GM19023 (cell line): ENCODE measurements around the gene IRX4.

Experiments used
- ATAC-seq: cut with Tn5 transposase; IDR thresholded peaks from one replicate; pipeline ENCODE4 v1.9.1; 2021; ENCODE audit warnings: mild to moderate bottlenecking, moderate library complexity; ENCODE audit not compliant: unreplicated experiment

IRX4 gene

DNA sequence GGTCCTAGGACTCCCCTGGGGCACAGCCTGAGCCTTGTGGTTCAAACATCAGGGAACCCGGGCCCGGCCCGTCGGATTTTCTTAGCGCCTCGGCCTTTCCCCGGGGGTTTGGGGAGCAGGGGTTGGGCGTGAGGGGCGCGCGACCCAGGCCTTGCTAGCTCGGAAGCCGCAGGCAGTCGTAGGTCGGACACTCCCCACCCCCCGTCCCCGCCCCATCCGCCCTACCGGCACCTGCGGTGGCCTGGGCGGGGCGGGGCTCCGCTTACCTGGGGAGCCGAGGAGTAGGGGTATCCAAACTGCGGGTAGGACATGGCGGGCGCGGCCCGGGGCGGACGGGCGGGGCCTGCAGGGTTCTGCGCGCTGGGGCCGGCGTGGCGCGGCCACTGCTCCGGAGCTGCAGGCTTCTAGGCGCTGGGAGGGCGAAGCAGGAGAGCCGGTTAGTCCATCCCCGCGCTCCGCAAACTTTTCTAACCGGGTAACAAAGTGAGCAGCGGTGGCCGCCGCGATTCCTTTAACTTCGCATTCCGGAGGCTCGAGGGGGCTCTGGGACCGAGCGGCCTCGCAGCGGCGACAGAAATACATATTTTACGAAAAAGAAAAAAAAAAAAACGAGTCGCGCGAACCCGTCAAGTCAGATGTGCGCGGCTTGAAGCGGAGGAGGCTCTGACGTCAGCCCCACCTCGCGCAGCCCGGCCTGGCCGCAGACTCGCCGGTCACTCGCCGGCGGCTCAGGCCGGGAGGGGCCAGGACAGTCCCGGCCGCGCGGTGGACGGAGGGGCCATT, at the start of gene IRX4:
Gene IRX4, minus strand, starts transcription at position 589 of the 783 bp plus-strand sequence. Its CDS starts 278 bp downstream, at position 311.
- ATAC-seq = no peak

GRCh38 chr5:1931604-1932231, 49.0 kb upstream of the IRX4 start:
- ATAC-seq = no peak

- ATAC-seq = no peak
Measured at GRCh38 chr5:1930880-1931603, 48.3 kb upstream of the IRX4 start.

DNA sequence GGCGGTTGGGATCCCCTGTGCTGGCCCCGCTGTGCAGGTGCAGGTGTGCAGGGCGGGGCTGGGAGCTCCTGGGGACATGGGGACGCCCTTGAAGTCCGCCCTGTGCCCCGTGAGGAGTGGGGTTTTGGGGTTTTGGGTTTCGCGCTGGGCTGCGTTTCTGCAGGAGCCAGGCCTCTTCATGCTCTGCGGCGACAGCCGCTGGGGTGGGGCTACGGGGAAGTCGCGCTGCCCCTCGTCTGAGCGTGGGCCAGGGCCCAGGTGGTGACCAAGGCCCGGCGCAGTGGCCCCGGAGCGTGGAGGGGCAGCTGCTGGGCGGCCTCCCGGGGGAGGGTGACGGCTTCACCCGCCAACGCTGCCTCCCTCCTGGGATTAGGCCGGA, 47.8 kb upstream of the IRX4 start:
- no peak for ATAC-seq

- no peak for ATAC-seq
Measured at GRCh38 chr5:1929108-1929991, 46.6 kb upstream of the IRX4 start.

DNA sequence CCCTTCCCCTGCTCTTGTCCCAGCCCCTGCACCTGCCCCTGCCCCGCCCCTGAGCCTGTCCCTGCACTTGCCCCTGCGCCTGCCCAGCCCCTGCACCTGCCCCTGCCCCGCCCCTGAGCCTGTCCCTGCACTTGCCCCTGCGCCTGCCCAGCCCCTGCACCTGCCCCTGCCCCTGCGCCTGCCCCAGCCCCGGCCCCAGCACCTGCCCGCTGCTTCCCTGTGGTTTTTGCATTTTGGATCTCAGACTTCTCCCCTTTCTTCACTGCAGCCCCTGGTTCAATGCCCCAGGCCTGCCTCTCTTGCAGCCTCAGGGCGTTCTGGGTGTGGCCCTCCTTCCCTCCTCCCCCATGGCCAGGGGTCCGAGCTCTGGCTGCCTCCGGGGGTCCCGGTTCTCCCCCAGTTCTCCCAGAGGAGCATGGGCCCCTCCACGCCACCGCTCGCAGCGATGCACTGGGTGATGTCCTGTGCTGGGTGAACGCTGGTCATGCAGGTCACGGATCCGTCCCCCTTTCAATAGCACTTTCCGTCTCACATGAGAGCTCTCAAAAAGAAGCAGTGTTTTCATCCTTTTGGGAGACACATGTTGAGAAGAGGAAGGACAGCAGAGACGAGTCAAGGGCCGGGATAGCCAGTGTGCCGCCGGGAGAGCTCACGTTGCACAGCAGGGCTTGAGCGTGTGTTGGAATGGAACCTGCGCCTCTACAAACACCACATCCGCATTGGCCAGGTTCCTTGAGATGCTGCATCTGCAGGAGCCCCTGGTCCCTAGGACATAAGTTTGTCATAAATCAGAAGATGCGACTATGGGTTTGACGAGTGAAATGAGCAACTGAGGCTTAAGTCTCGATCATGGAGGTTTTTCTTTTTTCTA, 44.0 kb upstream of the IRX4 start:
- ATAC-seq = no peak

GRCh38 chr5:1926071-1926440, 43.3 kb upstream of the IRX4 start:
- ATAC-seq = no peak

DNA sequence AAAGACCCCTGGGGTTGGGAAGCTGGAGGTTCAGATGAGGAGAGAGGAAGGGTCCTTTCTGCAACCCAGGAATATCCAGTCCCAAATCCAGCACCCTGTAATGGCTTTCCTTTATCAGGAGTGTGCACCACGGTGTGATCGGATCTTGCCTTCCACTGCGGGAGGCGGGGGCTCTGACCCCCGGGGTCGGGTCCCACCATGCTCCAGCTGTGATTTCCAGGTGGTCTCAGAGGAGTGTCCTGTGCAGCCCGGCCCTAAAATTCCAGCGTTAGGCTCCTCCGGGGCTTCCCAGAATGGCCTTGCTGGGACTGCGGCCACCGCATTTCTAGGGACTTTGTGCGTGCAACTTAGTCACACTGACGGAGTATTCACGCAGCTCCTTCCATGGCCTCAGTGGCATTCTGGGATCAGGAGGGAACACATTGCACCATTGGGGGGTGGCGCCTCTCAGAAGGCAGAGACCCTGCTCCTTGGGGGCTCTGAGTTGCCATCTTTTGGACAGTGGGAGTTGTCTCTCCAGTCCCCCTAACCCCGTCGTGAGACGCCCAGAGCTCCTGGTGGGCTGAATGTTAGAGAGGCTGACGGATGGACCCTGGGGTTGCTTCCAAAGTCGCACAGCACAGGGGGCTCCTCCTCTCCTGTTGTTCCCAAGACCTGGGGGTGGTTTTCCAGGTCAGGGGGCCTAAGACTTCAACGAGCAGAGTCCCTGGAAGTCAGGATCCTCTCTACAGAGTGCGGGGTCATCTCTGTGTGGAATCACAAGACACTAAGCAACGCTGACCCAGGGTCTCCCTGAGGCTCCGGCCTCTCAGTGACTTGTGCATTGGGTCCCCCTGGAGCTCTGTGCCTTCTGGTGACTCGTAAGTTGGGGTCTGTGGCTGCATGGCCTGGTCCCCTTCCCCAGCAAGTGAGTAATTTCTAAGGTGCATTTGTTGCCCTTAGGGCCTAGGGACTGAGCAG, 42.7 kb upstream of the IRX4 start:
- ATAC-seq = no peak

GRCh38 chr5:1923766-1924165, 41.0 kb upstream of the IRX4 start:
- no peak for ATAC-seq

- ATAC-seq = no peak
Measured at GRCh38 chr5:1923341-1923740, 40.6 kb upstream of the IRX4 start.

DNA sequence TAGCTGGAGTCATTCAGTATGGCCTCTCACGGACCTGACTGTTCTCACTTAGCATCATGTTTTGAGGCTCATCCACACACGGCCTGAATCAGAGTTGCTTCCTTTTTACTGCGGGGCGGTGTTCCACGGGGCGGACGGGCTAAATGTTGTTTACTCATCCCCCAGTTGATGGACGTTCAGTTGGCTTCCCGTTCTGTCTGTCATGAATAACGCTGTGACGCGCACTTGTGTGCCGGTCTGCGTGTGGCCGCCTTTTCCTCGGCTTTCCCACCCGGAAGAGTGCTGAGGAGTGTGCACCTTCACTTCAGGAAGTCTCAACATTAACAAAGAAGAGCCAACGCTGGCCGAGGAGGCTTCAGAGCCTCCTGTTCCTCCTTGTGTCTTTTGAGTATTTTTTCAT, 39.0 kb upstream of the IRX4 start:
- ATAC-seq = no peak

- ATAC-seq = no peak
Measured at GRCh38 chr5:1919750-1920149, 37.0 kb upstream of the IRX4 start.

DNA sequence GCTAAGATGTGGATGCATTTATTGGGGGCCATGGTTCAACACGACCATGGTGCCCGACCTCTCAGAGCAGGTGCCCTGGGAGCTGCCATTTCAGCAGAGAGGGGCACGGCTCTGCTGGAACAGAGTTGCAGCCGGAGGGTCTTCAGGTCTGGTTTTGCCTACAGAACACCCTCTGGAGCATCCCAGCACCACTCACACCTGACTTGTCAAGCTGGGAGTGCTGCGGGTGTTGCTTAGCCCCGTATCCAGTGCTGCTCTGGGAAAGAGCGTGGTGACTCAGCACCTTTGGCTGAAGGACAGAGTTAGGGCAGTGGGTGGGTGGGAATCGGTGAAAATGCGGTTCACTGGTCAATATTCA, 36.5 kb upstream of the IRX4 start:
- ATAC-seq = no peak

DNA sequence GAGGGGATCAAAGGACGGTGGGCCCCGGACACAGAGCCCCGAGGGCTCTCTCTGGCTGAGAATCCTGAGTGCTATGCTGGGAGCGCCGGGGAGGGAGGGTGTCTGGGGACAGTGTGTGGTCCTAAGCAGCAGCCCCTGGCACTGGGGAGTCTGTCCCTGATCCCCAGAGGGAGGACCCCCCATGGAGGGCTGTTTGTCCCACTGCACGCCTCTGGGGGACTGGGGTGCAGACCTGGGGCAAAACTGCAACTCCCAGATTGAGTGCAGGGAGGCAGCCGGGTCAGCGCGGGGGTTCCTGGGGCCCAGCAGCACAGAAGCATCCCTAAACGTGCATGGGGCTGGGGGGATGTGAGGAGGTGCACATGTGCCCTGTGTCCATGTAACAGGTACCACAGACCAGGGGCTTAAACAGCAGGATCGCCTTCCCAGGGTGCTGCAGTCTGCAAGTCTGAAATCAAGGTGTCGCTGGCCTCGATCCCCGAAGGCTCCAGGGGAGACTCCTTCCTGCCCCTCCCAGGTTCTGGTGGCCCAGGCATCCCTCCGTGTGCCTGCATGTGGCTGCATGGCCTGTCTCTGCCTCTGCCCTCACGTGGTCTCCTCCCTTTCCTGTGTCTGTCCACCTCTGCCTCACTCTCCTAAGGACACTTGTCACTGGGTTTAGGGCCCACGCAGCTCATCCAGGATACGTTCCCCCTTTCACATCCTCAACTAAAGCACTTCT, 35.9 kb upstream of the IRX4 start:
- no peak for ATAC-seq

DNA sequence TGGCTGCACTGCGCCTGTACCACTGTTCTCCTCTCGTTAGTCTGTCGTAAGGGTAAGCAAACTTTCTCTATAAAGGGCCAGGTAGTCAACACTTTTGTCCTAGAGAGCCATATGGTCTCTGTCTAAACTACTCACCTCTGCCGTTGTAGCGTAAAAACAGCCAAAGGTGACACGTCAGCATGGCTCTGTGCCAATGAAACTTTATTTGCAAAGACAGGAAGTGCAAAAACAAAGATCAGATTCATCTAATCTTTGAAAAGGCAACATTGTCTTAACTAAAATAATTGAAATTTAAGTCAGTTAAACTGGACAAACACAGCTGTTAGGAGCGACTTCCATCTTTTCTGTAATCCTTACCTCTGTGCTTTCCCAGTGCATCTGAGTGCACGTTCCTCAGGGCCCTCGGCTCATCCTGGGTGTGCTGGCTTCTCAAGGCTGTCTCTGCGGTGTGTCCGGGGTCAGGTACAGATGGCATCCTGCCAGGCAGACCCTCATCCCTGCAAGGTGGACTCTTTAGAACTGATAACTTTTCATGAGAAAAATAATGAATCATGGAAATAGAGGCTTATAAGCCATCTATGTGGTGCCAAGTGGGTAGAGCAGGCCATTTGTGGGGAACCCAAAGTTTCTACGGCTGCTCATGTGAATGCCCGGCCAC, 35.2 kb upstream of the IRX4 start:
- ATAC-seq = no peak

GRCh38 chr5:1916041-1917001, 33.6 kb upstream of the IRX4 start:
- ATAC-seq = no peak

- no peak for ATAC-seq
Measured at GRCh38 chr5:1915316-1915715, 32.6 kb upstream of the IRX4 start.
